Smooth muscle cell of the coronary artery (primary cell): ENCODE measurements around the gene HTR2C. TPM values are rescaled to one million over a fixed set of nuclear protein-coding genes. Genes with fewer than 3 reads are reported as not detected.

Experiments
- total RNA-seq: library from RNA; depleted of rRNA; stranded (reverse); fragments of >200 nt; gene quantifications from 2 replicates; pipeline ENCODE4 v1.2.3, GENCODE V29; 2014; ENCODE audit warnings: low replicate concordance

The HTR2C gene
- not detected in 2 replicates for total RNA-seq

DNA sequence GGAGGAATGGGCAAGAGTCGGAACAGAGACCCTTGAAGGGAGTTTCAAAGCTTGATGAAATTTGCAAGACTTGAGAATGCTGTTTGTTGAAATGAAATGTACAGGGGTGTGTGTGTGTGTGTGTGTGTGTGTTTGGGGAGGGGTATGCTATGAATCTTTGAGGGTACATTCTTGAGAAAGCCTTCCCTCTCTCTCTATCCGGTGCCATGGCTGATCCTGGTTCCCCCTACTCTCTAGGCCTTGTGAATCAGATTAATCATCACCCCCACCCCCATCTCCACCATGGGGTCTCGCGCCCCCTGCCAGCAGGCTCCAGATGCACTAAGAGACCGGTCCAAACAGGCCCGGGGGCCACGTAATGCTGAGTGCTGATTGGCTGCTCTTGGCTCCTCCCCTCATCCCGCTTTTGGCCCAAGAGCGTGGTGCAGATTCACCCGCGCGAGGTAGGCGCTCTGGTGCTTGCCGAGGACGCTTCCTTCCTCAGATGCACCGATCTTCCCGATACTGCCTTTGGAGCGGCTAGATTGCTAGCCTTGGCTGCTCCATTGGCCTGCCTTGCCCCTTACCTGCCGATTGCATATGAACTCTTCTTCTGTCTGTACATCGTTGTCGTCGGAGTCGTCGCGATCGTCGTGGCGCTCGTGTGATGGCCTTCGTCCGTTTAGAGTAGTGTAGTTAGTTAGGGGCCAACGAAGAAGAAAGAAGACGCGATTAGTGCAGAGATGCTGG, at the start of gene HTR2C:
TSS of gene HTR2C (plus strand) at position 441 of the 729 bp plus-strand sequence. CDS start 142,851 bp downstream, outside the sequence.

